GM19395 (cell line): ENCODE data around the gene TCEA3.
"Not testable (repeated sequence)": the region's sequence is repeated elsewhere in the genome, so short reads cannot be mapped to it uniquely, and the experiment has no call there.

Experiments
- ATAC-seq: cut with Tn5 transposase; IDR thresholded peaks from one replicate; pipeline ENCODE4 v1.9.1; 2021; ENCODE audit warnings: mild to moderate bottlenecking, moderate library complexity; ENCODE audit not compliant: unreplicated experiment

TCEA3 gene

DNA sequence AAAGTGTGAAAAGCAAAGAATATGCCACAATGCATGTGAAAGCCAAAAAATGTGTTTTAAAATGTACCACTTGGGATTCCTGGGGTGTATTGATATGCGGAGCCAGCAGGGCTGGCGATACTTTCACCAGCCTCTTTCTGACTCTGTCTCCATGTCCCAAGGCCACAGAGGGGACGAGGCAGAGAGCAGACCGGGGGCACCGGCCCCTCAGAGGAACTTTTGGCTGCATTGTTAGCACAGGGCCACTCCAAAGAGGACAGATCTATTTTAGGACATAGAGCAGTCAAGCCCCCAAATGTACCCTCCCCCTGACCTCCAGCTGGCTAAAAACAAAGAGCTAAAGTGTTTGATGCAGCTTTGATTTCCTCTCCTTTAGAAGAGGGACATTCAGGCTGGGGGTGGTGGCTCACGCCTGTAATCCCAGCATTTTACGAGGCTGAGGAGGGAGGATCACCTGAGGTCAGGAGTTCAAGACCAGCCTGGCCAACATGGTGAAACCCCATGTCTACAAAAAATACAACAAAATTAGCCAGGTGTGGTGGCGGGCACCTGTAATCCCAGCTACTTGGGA is 29.3 kb downstream of the TCEA3 start:
- no peak for ATAC-seq

DNA sequence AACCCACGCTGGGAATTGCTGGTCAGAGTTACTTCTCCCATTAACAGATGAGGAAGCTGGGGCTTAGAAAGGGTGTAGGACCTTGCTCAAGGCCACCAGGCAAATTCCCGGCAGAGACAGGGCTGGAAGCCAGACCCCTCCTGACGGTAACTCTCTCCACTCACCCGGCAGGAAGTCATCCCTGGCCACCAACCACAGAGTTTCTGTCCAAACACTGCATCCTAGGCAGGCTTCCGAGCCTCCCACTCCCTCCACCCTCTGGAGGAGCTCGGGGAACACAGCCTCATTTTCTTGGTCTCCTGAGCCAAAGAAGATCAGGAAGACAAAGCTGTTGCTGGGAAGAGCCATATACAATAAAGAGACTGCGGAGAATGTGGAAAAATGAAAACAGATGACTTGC is 29.9 kb downstream of the TCEA3 start:
- ATAC-seq: no peak

DNA sequence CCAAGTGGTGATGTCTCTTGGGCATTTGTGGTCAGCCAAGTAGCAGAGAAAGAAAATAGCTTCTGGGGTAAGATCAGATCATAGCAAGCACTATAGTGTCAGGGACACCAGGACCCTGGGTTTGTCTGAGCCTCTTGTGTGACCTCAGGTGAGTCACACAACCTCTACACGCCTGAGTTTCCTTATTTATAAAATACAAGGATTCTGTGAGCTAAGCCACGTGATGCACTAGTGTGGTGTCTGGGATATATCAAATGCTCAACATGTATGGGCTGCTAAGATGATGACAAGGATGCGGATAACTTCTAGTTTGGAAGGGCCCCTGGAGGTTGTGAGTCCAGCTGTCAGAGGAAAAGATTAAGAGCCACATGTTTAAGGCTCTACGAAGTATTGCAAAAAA is 30.4 kb downstream of the TCEA3 start:
- no peak for ATAC-seq

DNA sequence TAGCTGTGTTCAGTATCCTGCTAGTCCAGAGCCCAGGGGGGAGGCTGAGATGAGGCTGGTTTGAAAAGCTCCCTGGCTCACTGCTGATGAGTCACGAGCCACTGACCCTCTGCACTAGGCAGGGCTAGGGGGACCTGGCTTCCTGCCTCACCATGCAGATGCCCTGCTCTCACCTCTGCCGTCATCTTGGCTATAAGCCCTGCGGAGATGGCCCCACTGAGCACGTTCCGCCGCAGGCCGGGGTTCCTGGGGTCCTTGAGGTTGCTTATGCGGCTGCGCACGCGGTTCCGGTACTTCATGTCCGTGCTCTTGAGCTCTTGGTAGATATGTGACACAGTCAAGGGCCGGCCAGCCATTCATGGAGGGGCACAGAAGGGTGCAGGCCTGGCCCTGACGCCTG is 30.8 kb downstream of the TCEA3 start:
- no peak for ATAC-seq

DNA sequence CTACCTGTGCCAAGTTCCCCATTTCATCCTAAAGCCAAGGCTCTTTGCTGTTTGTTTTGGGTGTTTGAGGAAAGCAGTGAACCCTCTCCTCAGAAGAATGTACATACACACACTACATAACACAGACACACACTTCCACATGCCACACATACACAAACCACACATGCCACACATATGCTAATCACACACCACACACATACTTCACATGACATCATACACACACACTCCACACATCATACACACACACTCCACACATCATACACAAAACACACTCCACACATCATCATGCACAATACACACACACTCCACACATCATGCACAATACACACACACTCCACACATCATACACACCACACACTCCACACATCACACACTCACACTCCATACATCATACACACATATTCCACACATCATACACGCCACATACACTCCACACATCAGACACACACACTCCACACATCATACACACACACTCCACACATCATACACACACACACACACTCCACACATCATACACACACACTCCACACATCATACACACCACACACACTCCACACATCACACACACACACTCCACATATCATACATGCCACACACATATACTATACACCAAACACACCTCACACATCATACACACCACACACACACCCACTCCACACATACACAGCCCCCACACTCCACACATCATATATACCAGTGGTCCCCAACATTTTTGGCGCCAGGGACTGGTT is 32.3 kb downstream of the TCEA3 start:
- no peak for ATAC-seq

DNA sequence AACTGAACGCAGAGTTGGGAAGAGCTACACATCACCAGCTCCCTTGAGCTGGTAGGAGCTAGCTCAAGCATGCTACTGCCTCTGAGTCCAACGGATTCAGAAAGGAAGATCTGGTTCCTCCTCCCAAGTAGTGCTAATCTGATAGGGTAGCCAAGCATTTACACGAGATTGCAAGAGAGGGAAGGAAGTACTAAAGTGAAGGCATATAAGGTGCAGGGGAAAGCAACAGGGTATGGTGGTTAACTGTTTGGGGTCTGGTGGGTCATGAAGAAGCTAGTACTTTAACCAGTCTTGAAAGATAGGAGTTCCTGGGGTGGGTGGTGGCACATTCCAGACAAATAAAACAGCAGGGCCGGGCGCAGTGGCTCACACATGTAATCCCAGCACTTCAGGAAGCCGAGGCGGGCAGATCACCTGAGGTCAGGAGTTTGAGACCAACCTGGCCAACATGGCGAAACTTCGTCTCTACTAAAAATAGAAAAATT is 34.7 kb downstream of the TCEA3 start:
- ATAC-seq: no peak

DNA sequence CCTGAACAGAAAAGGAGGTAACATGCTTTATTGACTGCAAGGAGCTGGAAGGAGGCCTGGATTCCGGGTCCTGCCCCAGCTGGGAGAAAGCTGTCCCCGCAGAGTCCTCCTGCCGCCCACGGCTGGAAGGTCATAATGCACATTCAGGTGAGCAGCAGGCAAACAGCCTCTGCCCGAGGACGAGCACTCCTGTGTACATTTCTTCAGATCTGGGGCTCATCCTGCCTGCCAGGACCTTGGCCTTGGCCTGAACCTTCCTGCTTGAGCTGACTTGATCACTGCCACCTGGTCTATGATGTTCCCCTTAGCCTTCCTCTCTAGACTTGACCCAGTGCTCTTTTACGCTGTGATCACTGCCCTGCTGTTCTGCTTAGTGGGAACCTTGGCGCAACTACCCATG is 37.1 kb downstream of the TCEA3 start:
- no peak for ATAC-seq

DNA sequence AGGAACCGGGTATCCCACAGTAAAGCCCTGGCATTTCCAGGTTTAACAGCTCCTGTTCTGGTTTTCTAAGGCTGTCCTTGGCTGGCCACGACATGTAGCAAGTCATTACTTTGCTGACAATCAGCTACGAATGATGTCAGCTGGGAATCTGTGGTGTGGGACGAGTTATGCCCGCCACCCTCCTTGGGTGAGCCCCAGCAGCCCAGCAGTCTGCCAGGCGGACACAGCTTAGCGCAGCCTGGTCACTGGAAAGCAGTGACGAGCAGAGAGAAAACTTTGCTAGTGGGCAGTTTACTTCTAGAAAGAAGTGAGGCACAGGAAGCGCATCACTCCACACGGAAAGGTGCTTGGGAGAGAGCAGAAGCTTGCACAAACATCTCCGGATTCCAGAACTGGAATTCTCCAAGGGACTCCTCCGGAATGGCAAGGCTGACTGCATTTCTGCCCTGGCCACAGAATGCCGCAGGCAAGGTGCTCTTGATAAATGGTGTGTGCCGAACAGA is 39.4 kb downstream of the TCEA3 start:
- ATAC-seq: no peak

DNA sequence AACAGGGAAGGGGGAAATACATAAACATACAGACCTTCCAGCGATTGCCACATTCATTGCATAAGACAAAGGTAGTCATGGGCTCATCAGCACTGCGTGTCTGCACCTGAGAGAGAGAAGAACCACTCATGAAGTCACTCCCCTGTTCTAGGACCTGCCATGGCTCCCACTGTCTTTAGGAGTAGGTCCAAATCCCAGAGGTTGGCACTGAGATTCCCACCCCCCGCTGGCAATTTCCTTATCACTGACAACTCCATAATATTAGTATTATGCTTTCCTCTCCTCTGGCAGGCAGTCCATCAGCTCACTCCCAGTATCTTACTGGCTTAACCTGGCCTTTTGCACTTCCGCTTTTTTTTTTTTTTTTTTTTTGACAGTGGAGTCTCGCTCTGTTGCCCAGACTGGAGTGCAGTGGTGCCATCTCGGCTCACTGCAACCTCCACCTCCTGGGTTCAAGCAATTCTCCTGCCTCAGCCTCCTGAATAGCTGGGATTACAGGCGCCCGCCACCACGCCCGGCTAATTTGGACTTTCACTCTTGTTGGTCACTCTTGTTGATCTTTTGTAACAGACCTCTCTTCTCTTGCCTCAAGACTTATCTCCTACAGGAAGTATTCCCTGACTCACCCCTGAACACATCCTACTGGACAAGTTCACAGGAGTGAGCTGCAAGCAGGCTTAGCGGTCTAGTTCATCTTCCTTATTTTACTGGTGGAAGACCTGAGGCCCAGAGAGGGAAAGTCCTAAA is 40.1 kb downstream of the TCEA3 start:
- no peak for ATAC-seq

DNA sequence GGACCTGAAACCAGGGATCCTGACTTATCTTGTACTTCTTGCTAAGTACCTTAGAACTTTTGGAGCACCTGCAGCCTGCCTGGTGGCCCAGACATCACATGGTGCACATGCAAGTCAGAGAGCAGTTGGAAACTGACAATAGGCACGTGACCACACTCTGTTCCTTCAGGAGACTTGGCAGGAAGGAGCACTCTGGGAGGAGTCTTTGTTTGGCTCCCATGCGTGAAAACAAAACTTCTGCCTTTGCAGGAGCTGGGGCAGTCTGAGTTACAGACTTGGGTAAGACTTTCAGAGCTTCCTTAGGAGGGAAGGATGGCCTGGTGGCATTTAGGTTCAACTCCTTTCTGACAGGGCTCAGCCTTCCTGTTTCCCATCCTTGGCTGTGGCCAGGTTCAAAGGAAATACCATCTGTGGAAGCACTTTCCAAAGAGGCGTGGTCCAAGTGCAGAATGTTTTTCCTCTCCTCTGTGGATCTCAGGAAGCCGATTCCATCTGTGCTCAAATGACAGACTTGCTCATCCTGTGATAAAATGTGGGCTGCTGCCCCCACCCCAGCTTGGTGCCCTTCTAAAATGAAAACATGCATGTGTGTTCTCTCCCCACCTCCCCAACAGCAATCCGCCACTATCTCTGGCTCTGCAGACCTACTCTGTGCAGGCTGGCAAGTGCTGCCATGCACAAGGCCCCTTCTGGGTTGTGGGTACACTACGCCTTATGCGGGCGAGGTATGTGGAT is 40.8 kb downstream of the TCEA3 start:
- no peak for ATAC-seq

DNA sequence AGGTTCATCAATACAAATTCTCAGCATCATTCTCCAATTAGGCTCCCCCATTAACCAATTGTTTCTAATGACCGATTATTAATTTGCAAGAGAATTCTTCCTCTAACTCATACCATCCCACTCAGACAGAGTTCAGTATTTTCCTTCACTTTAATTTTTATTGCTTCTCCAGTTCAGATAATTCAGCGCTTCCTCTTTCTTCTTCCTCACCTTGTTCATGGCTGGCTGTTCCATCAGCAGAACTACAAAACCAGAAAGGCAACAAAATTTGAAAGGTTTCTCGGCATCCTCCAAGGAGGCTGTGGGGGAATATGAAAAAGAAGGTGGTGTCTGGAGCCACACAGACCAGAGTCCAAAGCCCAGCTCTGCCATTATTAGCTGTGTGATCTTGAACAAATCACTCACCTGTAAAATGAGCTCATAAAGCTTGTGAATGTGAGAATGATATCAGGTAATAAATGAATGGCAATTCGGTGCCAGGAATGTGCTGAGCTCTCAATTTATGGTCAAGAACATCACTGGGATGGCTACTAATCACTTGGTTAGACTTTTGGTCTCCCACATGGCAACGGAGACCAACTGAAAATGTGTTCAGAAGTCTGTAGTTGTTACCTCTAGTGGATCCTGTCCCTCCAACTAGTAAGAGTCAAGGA is 43.2 kb downstream of the TCEA3 start:
- ATAC-seq: no peak

DNA sequence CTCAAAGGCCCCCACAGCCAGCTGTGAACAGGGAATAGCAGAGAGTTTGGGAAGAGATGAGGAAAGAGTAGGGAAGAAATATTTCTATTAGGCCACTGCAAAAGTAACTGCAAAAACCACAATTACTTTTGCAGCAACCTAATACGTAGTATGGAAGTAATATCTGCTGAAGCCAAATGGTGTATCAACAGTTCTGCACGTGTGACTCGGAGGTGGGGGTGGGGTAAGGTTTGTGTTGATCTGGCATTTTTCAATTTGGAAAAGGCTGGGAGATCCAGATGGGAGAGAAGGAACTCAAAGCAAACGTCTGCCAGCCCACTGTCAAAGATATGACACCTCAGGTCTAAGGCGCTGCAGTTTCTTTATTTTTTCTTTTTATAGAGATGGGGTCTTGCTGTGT is 43.8 kb downstream of the TCEA3 start:
- no peak for ATAC-seq

DNA sequence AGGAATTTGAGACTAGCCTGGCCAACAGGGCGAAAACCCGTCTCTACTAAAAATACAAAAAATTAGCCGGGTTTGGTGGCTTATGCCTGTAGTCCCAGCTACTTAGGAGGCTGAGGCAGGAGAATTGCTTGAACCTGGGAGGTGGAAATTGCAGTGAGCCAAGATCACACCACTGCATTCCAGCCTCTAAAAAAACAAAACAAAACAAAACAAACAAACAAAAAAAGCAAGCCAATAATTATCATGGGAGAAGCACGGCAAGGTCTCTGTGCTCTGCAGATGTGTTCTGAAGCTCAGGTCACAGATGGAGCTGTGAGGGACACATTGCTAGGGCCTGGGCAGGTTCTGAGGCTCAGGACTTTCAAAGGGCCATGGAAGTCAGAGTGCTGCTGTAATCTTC is 44.3 kb downstream of the TCEA3 start:
- ATAC-seq: not testable (repeated sequence)

DNA sequence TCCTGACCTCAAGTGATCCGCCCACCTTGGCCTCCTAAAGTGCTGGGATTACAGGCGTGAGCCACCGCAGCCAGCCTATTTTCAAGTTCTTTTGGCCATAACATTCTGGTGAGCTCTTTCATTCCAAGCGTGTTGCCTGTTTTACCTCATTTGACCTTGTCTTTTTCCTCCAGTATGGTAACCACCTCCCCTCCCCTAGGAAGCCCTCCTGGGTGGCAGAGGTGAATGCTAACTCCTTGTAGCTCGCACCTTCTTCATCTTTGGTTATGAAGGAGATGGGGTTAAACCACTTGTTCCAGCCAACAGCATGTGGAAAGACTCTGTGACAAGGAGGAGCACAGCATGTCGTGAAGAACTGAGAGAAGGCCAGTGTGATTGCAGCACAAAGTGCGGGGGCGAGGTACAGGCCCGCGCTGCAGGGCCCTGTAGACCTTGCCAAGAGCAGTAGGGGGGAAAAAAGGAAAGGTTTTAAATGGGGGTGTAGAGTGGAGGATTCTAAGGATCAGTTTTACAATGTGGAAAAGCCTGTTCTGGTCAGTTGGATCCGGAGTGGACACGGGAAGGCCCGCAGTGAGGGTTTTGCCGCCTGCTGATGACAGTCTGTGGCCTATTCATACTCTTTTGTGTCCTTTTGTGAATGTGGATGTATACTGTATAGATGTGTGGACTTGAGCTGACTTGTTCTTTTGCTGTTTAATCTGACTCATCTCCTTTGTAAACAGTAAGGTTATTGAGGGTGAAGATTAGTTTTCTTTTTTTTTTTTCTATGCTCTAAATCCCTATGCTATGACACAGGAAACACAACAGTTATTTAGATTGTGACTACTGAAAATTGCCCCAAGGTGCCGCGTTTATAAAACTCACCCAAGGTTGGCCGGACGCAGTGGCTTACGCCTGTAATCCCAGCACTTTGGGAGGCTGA is 47.4 kb downstream of the TCEA3 start:
- no peak for ATAC-seq

DNA sequence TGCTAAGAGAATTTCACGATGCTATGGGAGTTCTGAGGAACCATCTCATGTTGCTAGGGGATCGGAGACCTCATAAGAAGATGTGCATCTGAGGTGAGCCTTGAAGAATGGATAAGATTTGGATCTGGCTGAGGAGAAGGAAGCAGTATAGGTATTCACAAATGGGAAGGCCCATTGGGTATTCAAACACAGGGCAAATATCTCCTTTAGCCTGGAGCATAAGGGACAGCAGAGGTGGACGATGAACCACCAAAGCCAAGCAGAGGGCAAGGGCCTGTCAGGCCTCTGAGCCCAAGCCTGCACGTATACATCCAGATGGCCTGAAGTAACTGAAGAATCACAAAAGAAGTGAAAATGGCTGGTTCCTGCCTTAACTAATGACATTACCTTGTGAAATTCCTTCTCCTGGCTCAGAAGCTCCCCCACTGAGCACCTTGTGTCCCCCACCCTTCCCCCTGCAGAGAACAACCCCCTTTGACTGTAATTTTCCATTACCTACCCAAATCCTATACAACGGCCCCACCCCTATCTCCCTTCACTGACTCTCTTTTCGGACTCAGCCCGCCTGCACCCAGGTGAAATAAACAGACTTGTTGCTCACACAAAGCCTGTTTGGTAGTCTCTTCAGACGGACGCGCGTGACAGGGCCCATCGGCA is 50.3 kb downstream of the TCEA3 start:
- not testable (repeated sequence) for ATAC-seq

DNA sequence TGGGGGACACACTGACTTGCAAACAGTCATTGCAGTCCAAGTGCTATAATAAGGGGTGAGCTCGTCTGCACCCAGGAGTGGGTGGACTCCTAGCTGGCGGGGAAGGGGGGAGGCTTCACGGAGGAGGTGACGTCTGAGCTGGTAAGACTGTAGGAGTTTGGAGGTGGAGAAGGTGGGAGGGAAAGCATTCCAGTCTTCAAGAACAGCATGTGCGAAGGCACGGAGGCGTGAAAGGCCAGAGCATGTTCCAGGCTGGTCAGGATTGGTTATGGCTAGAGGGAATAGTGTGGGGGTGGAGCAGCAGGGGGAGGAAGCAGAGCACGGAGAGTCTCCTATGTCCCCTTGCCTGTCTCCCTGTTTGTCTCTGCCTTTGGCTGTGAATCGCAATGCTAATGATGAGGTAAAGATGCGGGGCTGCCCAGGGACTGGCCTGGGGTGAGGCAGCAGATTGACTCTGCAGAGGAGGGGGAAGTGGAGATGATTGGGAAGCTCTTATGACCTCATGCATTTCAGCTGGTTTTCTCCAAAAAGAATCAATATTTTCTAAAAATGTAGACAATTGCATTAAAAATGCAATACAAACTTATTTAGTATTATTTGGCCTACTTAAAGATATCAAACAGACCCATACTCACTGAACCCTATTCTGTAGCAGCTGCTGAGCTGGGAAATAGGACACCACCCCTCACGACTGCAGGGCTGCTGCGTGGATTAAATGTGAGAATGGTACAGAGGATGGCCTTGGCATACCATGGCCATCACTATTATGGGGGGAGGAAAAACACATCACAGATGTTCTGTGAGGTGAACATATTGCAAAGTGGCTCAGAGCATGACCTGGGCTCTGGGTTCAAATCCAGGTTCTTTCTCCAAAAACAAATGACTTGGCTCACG is 52.3 kb downstream of the TCEA3 start:
- no peak for ATAC-seq

DNA sequence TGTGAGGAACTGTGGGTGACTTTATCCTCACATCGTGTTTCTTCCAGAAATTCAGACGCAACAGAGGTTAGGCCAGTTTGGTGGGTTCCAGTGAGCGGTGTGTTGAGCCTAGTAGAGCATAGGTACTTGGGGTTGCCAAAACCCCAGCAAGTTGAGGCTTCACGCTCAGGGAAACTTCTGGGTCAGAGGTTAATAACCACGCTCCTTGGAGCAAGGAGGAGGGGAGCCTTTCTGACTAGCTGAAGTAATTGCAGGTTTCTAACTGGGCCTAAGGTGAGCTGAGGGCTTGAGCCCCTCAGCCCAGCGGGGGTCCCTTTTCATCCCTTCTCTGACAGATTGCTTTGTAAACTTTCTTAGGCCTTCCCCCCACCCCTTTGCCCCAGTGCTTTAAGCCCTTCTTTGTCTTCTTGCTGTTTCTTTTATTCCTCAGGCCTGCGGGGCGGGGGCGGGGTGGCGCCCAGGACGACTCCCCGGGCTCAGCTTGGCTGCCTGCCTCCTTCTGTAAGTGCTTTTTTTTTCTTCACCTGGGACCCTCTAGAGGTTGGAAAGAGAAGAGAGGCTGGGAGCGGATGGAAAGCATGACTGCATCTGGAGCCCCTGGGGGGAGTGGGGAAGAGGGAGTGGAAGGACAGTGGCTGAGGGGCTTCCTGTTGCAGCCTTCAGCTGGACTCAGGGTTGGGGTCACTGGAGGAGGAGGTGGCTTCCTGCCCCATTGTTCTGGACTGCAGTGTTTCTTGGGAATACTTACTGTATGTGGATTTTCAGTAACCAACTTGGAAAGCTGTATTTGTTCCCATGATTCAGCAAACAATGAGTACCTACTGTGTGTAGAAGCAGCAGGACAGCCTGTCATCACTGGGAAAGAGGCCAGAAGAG is 53.6 kb downstream of the TCEA3 start:
- no peak for ATAC-seq
